Cardiac muscle cell (in vitro differentiated cells and primary cell): ENCODE data around the gene CREB5. TPM values are rescaled to one million over a fixed set of nuclear protein-coding genes. Genes with fewer than 3 reads are reported as not detected.

Experiments used
- DNase-seq, 2 donors: peaks; one replicate each; pipeline versions ENCODE4 v3.0.0 to v3.0.0-alpha.2; 2010 to 2017; ENCODE audit warnings: low read depth in 1 of 2, low spot score in 1 of 2
- H3K27ac ChIP-seq: fragments of 200-600 bp; sonication (generic); 2 replicates; pipeline ENCODE4 v1.5.1; 2016
- H3K27me3 ChIP-seq: fragments of 200-600 bp; sonication (generic); 2 replicates; pipeline ENCODE4 v1.6.0; 2016; ENCODE audit warnings: control low read depth
- H3K36me3 ChIP-seq: fragments of 200-600 bp; sonication (generic); 2 replicates; pipeline ENCODE4 v1.5.1; 2016; ENCODE audit warnings: control low read depth
- H3K4me1 ChIP-seq: fragments of 200-600 bp; sonication (generic); 2 replicates; pipeline ENCODE4 v1.8.1; 2017; ENCODE audit warnings: low read depth, mild to moderate bottlenecking, mixed run types
- H3K4me3 ChIP-seq: fragments of 200-600 bp; sonication (generic); 2 replicates; pipeline ENCODE4 v1.5.1; 2016; ENCODE audit warnings: mild to moderate bottlenecking
- H3K9me3 ChIP-seq: fragments of 200-600 bp; sonication (generic); 2 replicates; pipeline ENCODE4 v1.5.1; 2017; ENCODE audit warnings: low read depth, mild to moderate bottlenecking, control low read depth
- polyA plus RNA-seq: library from polyadenylated mRNA; unstranded; fragments of >200 nt; fragmentation: Nextera tagmentation; extraction: Ambion mirVana; gene quantifications from 2 replicates; pipeline ENCODE4 v1.2.1, GENCODE V29; 2016
- total RNA-seq: library from RNA; depleted of rRNA; stranded (reverse); fragments of >200 nt; gene quantifications from 2 replicates; pipeline ENCODE4 v1.2.3, GENCODE V29; 2016
- TF ChIP-seq, protein P1 (sequence below): IDR thresholded peaks from 2 replicates; pipeline ENCODE4 v1.5.1; 2012; ENCODE audit warnings: low read depth, mild to moderate bottlenecking, low read length

CREB5 gene
- total and polyA plus RNA-seq, 2 experiments from 2014 or later: 4.6 TPM

GRCh38 chr7:28530803-28531175 is 118.5 kb downstream of the CREB5 start:
- no peak overlapping the region for H3K27ac ChIP-seq
- no peaks in the 10 kb centered on the region for H3K9me3 ChIP-seq
- no peak for DNase-seq

GRCh38 chr7:28531291-28531690 is 119.0 kb downstream of the CREB5 start:
- H3K27me3 ChIP-seq: no peaks in the 10 kb centered on the region
- TF ChIP-seq, protein P1, sequence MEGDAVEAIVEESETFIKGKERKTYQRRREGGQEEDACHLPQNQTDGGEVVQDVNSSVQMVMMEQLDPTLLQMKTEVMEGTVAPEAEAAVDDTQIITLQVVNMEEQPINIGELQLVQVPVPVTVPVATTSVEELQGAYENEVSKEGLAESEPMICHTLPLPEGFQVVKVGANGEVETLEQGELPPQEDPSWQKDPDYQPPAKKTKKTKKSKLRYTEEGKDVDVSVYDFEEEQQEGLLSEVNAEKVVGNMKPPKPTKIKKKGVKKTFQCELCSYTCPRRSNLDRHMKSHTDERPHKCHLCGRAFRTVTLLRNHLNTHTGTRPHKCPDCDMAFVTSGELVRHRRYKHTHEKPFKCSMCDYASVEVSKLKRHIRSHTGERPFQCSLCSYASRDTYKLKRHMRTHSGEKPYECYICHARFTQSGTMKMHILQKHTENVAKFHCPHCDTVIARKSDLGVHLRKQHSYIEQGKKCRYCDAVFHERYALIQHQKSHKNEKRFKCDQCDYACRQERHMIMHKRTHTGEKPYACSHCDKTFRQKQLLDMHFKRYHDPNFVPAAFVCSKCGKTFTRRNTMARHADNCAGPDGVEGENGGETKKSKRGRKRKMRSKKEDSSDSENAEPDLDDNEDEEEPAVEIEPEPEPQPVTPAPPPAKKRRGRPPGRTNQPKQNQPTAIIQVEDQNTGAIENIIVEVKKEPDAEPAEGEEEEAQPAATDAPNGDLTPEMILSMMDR: no peak
- DNase-seq: no peak
- H3K36me3 ChIP-seq: no peaks in the 10 kb centered on the region
- H3K4me3 ChIP-seq: no peak overlapping the region
- no peak overlapping the region for H3K27ac ChIP-seq
- H3K4me1 ChIP-seq: no peaks in the 10 kb centered on the region
- H3K9me3 ChIP-seq: no peaks in the 10 kb centered on the region

More at GRCh38 chr7:28530803-28531175, 118.5 kb downstream of the CREB5 start:
- TF ChIP-seq, protein P1: no peak
- no peaks in the 10 kb centered on the region for H3K4me1 ChIP-seq
- no peaks in the 10 kb centered on the region for H3K27me3 ChIP-seq
- H3K4me3 ChIP-seq: no peak overlapping the region
- H3K36me3 ChIP-seq: no peaks in the 10 kb centered on the region

GRCh38 chr7:28532181-28532580 is 119.9 kb downstream of the CREB5 start:
- Histone ChIP-seq H3K36me3 (no peaks in the 10 kb centered on the region), H3K9me3 (no peaks in the 10 kb centered on the region), H3K4me3 (no peak overlapping the region), H3K4me1 (no peaks in the 10 kb centered on the region), H3K27ac (no peak overlapping the region), H3K27me3 (no peaks in the 10 kb centered on the region)
- no peak for DNase-seq
- TF ChIP-seq, protein P1: no peak

GRCh38 chr7:28533267-28533666 is 120.9 kb downstream of the CREB5 start:
- no peak for DNase-seq
- Histone ChIP-seq H3K27ac (no peak overlapping the region), H3K4me3 (no peak overlapping the region), H3K9me3 (no peaks in the 10 kb centered on the region), H3K27me3 (no peaks in the 10 kb centered on the region), H3K36me3 (no peaks in the 10 kb centered on the region), H3K4me1 (no peaks in the 10 kb centered on the region)
- TF ChIP-seq, protein P1: no peak

GRCh38 chr7:28533731-28534531 is 121.6 kb downstream of the CREB5 start:
- TF ChIP-seq, protein P1: no peak
- Histone ChIP-seq H3K27ac (no peak overlapping the region), H3K4me3 (no peak overlapping the region)

More at GRCh38 chr7:28533731-28534531, 121.6 kb downstream of the CREB5 start:
- Histone ChIP-seq H3K4me1 (no peaks in the 10 kb centered on the region), H3K27me3 (peaks cover 6% of the 10 kb centered on the region), H3K36me3 (no peaks in the 10 kb centered on the region), H3K9me3 (no peaks in the 10 kb centered on the region)
- peak in 1 of 2 donors; percentile 57 for DNase-seq
